ENCODE results near the gene SPACA7.

- TF ChIP-seq ZNF780A (CRISPR knock-in tag; IDR thresholded peaks at IDR 0.05) (no peak), ATF4 (CRISPR knock-in tag; IDR thresholded peaks at IDR 0.05) (no peak), FOXA3 (CRISPR knock-in tag; IDR thresholded peaks at IDR 0.05) (no peak), MXI1 (IDR thresholded peaks at IDR 0.05; ENCODE audit: borderline replicate concordance, low read depth, low read length) (no peak), ONECUT2 (CRISPR knock-in tag; IDR thresholded peaks at IDR 0.05) (no peak), MEF2D (CRISPR knock-in tag; IDR thresholded peaks at IDR 0.05) (no peak), ZNF678 (CRISPR knock-in tag; IDR thresholded peaks at IDR 0.05) (no peak), SKI (IDR thresholded peaks at IDR 0.05; ENCODE audit: partially characterized antibody) (no peak), ZNF704 (CRISPR knock-in tag; IDR thresholded peaks at IDR 0.05; ENCODE audit: borderline replicate concordance) (no peak), EZH2 (conservative IDR thresholded peaks at IDR 0.05; ENCODE audit: low read depth, low read length) (no peak), SMC3 (IDR thresholded peaks at IDR 0.05; ENCODE audit: low read length) (no peak), YY1 (IDR thresholded peaks at IDR 0.05; ENCODE audit: insufficient read depth, insufficient replicate concordance, low read depth, low read length) (no peak), CBFB (CRISPR knock-in tag; IDR thresholded peaks at IDR 0.05) (no peak), FOXM1 (CRISPR knock-in tag; IDR thresholded peaks at IDR 0.05) (no peak)
These were observed 86.3 kb downstream of the SPACA7 start for GRCh38 chr13:112462408-112462807.

Data from HepG2 (cell line).